Duodenal mucosa (tissue), 2 donors: ENCODE results near the gene CHCHD6.

Source experiments
- H3K27ac ChIP-seq: one replicate; pipeline ENCODE4 v1.7.0; 2013; ENCODE audit warnings: low read depth, low read length
- H3K27me3 ChIP-seq, 2 donors: one replicate each; pipeline ENCODE4 v1.7.0; 2013; ENCODE audit warnings: low read length in 2 of 2, control low read depth in 1 of 2; ENCODE audit not compliant: insufficient read depth in 2 of 2, control insufficient read depth in 1 of 2
- H3K36me3 ChIP-seq, 2 donors: one replicate each; pipeline ENCODE4 v1.7.0; 2013; ENCODE audit warnings: low read length in 2 of 2, control low read depth in 1 of 2; ENCODE audit not compliant: insufficient read depth in 2 of 2, control insufficient read depth in 1 of 2
- H3K4me1 ChIP-seq, 2 donors: one replicate each; pipeline ENCODE4 v1.7.0; 2013; ENCODE audit warnings: low read length in 2 of 2, control low read depth in 1 of 2; ENCODE audit not compliant: insufficient read depth in 2 of 2, control insufficient read depth in 1 of 2
- H3K4me3 ChIP-seq, 2 donors: one replicate each; pipeline ENCODE4 v1.7.0; 2013; ENCODE audit warnings: low read length in 2 of 2, low read depth in 1 of 2
- H3K9ac ChIP-seq, 2 donors: one replicate each; pipeline ENCODE4 v1.7.0; 2013; ENCODE audit warnings: low read length in 2 of 2, low read depth in 1 of 2
- H3K9me3 ChIP-seq, 2 donors: one replicate each; pipeline ENCODE4 v1.7.0; 2013; ENCODE audit warnings: low read length in 2 of 2, control low read depth in 1 of 2; ENCODE audit not compliant: control insufficient read depth in 1 of 2

Gene CHCHD6

DNA sequence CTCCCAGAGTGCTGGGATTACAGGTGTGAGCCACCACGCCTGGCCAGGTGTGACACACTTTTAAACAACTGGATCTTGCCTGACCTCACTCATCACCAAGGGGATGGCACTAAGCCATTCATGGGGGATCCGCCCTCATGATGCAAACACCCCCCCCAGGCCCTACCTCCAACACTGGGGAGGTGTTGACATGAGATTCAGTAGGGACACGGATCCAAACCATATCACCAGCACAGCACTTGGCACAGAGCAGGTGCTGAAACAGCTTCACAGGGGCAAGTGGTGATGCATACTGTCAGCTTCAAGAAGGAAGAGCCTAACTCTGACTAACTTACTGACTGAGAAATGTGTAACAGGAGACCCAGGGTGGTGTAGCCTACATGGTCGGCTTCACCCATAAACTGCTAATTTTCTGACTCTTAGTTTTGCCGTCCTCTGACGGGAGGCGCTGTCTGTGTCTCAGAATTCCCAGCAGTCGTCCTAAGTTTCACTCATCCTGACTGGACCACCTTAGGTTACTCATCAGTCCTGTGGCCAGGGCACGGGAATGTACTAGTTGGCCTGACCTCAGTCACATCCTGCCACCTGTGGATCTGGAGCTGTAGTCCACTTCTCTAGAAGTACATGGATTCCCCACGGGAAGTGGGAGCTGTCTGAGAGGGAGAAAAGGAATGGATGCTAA is 197.0 kb downstream of the CHCHD6 start:
- H3K27ac ChIP-seq, result no peak overlapping the region
- no peaks in the 10 kb centered on the region for H3K27me3 ChIP-seq
- H3K4me3 ChIP-seq, result no peak overlapping the region

DNA sequence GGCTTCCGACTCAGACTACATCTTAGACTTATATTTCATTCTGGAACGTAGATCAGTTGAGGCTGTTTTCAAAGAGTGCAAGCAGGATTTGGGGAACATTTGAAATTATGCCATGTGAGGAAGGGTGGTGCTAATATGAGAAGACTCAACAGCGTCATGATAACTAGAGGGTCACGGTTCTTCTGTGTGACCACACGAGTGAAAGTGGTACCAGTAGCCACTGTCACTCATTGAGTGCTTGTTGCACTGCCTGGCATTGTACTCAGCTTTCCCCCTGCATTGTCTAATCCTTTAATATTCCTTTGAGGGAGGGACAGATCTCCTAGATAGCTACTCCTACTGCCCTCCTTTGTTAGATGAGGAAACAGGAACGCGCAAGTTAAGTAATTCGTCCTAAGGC is 197.6 kb downstream of the CHCHD6 start:
- Histone ChIP-seq H3K4me3 (no peak overlapping the region), H3K4me1 (peaks cover 0 to 3% of the 10 kb centered on the region in 2 donors), H3K27me3 (no peaks in the 10 kb centered on the region), H3K9ac (no peak overlapping the region), H3K27ac (no peak overlapping the region), H3K9me3 (no peaks in the 10 kb centered on the region), H3K36me3 (no peaks in the 10 kb centered on the region)

More for the DNA sequence above, 197.0 kb downstream of the CHCHD6 start:
- Histone ChIP-seq H3K9me3 (no peaks in the 10 kb centered on the region), H3K4me1 (peaks cover 0 to 3% of the 10 kb centered on the region in 2 donors), H3K9ac (no peak overlapping the region), H3K36me3 (no peaks in the 10 kb centered on the region)

- H3K27me3 ChIP-seq, result no peaks in the 10 kb centered on the region
These were observed 199.5 kb downstream of the CHCHD6 start for GRCh38 chr3:126903521-126903920.

DNA sequence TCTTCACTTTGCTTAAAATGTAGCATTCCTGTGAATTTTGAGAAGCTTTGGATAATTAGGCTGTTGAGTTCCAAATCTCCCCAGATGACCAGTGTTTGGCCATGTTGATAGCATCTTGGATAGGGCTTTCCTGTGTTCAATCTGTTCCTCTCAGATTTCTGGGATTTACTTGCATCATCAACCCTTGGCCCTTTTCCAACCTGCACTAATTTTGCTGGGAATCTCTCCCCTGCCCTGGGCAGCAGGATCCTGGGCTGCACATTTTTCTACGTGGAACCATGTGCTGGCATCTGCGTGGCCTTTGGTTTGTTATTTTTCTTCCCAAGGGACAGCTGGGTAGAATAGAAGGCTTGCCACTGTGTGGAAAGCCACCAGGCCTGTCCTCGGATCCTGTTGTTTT is 203.5 kb downstream of the CHCHD6 start:
- Histone ChIP-seq H3K9ac (no peak overlapping the region), H3K9me3 (no peaks in the 10 kb centered on the region), H3K36me3 (no peaks in the 10 kb centered on the region), H3K4me3 (no peak overlapping the region), H3K4me1 (peaks cover 18 to 21% of the 10 kb centered on the region in 2 donors), H3K27ac (no peak overlapping the region), H3K27me3 (no peaks in the 10 kb centered on the region)

More at GRCh38 chr3:126903521-126903920, 199.5 kb downstream of the CHCHD6 start:
- peaks cover 0 to 7% of the 10 kb centered on the region in 2 donors for H3K4me1 ChIP-seq
- no peak overlapping the region for H3K9ac ChIP-seq
- no peaks in the 10 kb centered on the region for H3K9me3 ChIP-seq
- H3K36me3 ChIP-seq, result no peaks in the 10 kb centered on the region
- H3K4me3 ChIP-seq, result no peak overlapping the region
- H3K27ac ChIP-seq, result no peak overlapping the region

- Histone ChIP-seq H3K4me1 (peaks cover 18 to 21% of the 10 kb centered on the region in 2 donors), H3K9ac (no peak overlapping the region), H3K27ac (no peak overlapping the region), H3K4me3 (no peak overlapping the region), H3K27me3 (no peaks in the 10 kb centered on the region), H3K36me3 (no peaks in the 10 kb centered on the region), H3K9me3 (no peaks in the 10 kb centered on the region)
These were observed 204.8 kb downstream of the CHCHD6 start for GRCh38 chr3:126908752-126909275.

- Histone ChIP-seq H3K36me3 (no peaks in the 10 kb centered on the region), H3K27me3 (no peaks in the 10 kb centered on the region), H3K4me1 (peaks cover 18 to 21% of the 10 kb centered on the region in 2 donors), H3K9ac (no peak overlapping the region), H3K9me3 (no peaks in the 10 kb centered on the region), H3K4me3 (no peak overlapping the region), H3K27ac (no peak overlapping the region)
These were observed 206.2 kb downstream of the CHCHD6 start for GRCh38 chr3:126910231-126910630.

DNA sequence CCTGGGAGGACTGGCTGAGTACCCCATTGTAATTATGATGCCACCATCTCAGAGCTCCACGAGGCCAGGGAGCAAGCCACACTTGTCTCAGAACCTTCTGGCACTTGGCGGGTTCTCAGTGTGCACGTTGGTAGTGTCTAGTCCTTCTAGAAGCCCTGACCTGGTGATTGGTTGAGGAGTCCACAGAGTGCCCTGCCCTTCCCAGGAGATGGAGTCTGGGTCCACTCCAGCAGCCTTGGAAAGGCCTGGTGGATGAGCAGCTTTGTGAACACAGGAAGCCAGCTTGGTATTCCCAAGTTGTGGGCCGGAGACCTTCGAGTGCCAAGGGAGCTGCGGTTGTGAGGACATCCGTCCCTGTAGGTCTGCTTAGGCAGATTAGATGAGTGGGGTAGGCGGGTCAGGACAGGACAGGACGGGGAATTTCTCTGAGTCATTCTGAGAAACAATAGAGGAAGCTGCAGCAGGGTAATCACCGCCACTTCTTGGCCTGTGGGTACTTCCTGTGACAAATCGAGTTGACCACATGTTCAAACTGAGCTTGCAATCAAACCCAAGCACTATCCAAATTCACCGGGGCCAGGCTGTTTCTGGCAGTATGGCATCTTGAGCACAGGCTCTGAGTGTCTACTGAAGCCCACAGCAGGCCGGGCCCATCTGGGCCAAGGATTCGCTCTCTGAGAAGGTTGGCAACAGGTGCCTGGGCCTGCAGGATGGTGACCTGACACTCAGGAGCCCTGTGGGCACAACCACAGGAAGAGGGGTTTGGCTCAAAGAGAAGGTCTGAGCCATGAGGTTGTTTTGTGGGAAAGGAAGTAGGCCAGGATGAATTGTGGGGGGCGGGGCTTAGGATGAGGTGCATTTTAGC is 207.4 kb downstream of the CHCHD6 start:
- no peaks in the 10 kb centered on the region for H3K9me3 ChIP-seq
- H3K27ac ChIP-seq, result no peak overlapping the region
- peaks cover 18 to 21% of the 10 kb centered on the region in 2 donors for H3K4me1 ChIP-seq
- H3K4me3 ChIP-seq, result no peak overlapping the region
- H3K9ac ChIP-seq, result no peak overlapping the region
- H3K27me3 ChIP-seq, result no peaks in the 10 kb centered on the region
- H3K36me3 ChIP-seq, result no peaks in the 10 kb centered on the region

- no peak overlapping the region for H3K27ac ChIP-seq
- no peaks in the 10 kb centered on the region for H3K36me3 ChIP-seq
- H3K4me3 ChIP-seq, result no peak overlapping the region
- H3K27me3 ChIP-seq, result no peaks in the 10 kb centered on the region
- H3K4me1 ChIP-seq, result peaks cover 18 to 21% of the 10 kb centered on the region in 2 donors
- H3K9ac ChIP-seq, result no peak overlapping the region
- no peaks in the 10 kb centered on the region for H3K9me3 ChIP-seq
These were observed 208.0 kb downstream of the CHCHD6 start for GRCh38 chr3:126912027-126912422.

DNA sequence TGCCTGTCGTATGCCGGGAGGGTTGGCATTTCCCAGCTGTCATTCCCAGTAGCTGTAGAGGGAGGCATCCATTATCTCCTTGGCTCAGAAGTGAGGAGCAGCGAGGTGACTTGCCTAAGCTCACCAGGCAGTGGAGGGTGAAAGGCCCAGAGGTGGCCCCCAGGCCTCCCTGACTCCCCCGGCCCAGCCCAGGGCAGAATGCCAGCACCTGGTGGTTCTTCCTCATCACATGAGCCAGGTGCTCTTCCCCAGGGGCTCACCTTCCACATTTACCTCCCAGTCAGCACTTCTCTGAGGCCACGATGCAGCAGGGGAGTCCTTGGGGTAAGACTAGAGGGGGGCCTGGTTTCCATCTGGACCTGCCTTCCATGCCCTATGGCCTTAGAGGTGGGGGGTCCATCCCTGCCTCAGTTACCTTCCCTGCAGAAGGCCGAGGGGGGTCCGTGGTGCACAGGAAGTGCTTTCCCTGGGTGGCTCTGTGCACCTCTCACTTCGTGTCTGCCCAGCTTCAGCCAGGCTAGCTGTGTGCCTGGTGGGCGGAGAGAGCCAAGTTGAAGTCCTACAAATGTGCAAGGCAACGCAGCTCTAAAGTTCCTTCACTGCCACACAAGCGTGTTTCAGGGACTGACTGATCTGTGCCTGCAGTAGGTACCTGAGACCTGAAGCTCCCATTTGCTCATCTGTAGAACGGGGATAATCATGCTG is 208.6 kb downstream of the CHCHD6 start:
- Histone ChIP-seq H3K9me3 (no peaks in the 10 kb centered on the region), H3K4me1 (peaks cover 18 to 21% of the 10 kb centered on the region in 2 donors), H3K36me3 (no peaks in the 10 kb centered on the region), H3K27me3 (no peaks in the 10 kb centered on the region), H3K27ac (no peak overlapping the region), H3K4me3 (no peak overlapping the region), H3K9ac (no peak overlapping the region)
